ENCODE results near the gene CACNA1C.

GRCh38 chr12:2668816-2669215, 616.0 kb downstream of the CACNA1C start:
- TF ChIP-seq CEBPB (IDR thresholded peaks at IDR 0.05; ENCODE audit: low read depth, low read length) (no peak), POLR2A (IDR thresholded peaks at IDR 0.05; ENCODE audit: low read depth, low read length) (no peak), NFE2L2 (IDR thresholded peaks at IDR 0.05; ENCODE audit: low read depth, low read length) (no peak), MXI1 (IDR thresholded peaks at IDR 0.05; ENCODE audit: borderline replicate concordance, low read depth, low read length) (no peak), RFX5 (IDR thresholded peaks at IDR 0.05; ENCODE audit: low read depth, low read length) (no peak), RAD21 (IDR thresholded peaks at IDR 0.05; ENCODE audit: low read length) (no peak), MAZ (IDR thresholded peaks at IDR 0.05; ENCODE audit: borderline replicate concordance, low read depth, low read length) (no peak), SMC3 (IDR thresholded peaks at IDR 0.05; ENCODE audit: low read depth, low read length) (no peak), CHD1 (IDR thresholded peaks at IDR 0.05; ENCODE audit: low read depth, low read length) (no peak), BHLHE40 (IDR thresholded peaks at IDR 0.05; ENCODE audit: low read depth, low read length) (no peak), FOS (IDR thresholded peaks at IDR 0.05; ENCODE audit: low read depth, low read length) (no peak)
- TF ChIP-seq, protein P1, sequence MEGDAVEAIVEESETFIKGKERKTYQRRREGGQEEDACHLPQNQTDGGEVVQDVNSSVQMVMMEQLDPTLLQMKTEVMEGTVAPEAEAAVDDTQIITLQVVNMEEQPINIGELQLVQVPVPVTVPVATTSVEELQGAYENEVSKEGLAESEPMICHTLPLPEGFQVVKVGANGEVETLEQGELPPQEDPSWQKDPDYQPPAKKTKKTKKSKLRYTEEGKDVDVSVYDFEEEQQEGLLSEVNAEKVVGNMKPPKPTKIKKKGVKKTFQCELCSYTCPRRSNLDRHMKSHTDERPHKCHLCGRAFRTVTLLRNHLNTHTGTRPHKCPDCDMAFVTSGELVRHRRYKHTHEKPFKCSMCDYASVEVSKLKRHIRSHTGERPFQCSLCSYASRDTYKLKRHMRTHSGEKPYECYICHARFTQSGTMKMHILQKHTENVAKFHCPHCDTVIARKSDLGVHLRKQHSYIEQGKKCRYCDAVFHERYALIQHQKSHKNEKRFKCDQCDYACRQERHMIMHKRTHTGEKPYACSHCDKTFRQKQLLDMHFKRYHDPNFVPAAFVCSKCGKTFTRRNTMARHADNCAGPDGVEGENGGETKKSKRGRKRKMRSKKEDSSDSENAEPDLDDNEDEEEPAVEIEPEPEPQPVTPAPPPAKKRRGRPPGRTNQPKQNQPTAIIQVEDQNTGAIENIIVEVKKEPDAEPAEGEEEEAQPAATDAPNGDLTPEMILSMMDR (conservative IDR thresholded peaks at IDR 0.05; ENCODE audit: low read depth, low read length), result no peak
- TF ChIP-seq, protein P2, sequence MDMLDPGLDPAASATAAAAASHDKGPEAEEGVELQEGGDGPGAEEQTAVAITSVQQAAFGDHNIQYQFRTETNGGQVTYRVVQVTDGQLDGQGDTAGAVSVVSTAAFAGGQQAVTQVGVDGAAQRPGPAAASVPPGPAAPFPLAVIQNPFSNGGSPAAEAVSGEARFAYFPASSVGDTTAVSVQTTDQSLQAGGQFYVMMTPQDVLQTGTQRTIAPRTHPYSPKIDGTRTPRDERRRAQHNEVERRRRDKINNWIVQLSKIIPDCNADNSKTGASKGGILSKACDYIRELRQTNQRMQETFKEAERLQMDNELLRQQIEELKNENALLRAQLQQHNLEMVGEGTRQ (IDR thresholded peaks at IDR 0.05; ENCODE audit: low read depth, low read length), result no peak

Data from IMR-90 (cell line).